Stimulated activated CD4-positive, alpha-beta T cell treated with anti-CD3 and anti-CD28 coated beads, TNF-alpha, amount 100 ng/mL, for 24 hours (primary cell): ENCODE measurements around the gene TNXB.
"Not testable (repeated sequence)": the region's sequence is repeated elsewhere in the genome, so short reads cannot be mapped to it uniquely, and the experiment has no call there.

ENCODE experiments used
- DNase-seq, 3 experiments: peaks; one replicate each; pipeline ENCODE4 v3.0.0-alpha.2; 2020; ENCODE audit warnings: low read depth in 3 of 3

Gene TNXB

GRCh38 chr6:32004864-32005537 lies 104.1 kb downstream of the TNXB start:
- DNase-seq, result not testable (repeated sequence)

GRCh38 chr6:32004393-32004792 lies 104.7 kb downstream of the TNXB start:
- not testable (repeated sequence) for DNase-seq

- not testable (repeated sequence) for DNase-seq
These were observed 105.8 kb downstream of the TNXB start for GRCh38 chr6:32003301-32003700.

GRCh38 chr6:32002546-32003268 lies 106.4 kb downstream of the TNXB start:
- DNase-seq, result not testable (repeated sequence)

GRCh38 chr6:31996385-31996784 lies 112.8 kb downstream of the TNXB start:
- not testable (repeated sequence) for DNase-seq

- not testable (repeated sequence) for DNase-seq
These were observed 114.7 kb downstream of the TNXB start for GRCh38 chr6:31994421-31994820.
